Endothelial cell of umbilical vein (primary cell): ENCODE data around the gene CYP4F8. TPM values are rescaled to one million over a fixed set of nuclear protein-coding genes. Genes with fewer than 3 reads are reported as not detected.
"Not testable (repeated sequence)": the region's sequence is repeated elsewhere in the genome, so short reads cannot be mapped to it uniquely, and the experiment has no call there.

Source experiments
- BruUV-seq: library from RNA; stranded (reverse); fragments of 400-500 nt; replicated peaks from 2 replicates; lab custom pipeline; 2021; lab: Mats Ljungman, UMichigan
- CTCF ChIA-PET: fragments of 300-600, 350-600 bp; sonication (Branson Sonifier 250); formaldehyde crosslinking; loops from one replicate; lab custom pipeline; 2021; ENCODE audit warnings: antibody characterized with exemption, inconsistent platforms; lab: Charles Lee
- POLR2A ChIA-PET: fragments of 300-600, 350-600 bp; sonication (Branson Sonifier 250); formaldehyde crosslinking; loops from one replicate; lab custom pipeline; 2021; ENCODE audit warnings: antibody characterized with exemption, inconsistent platforms; lab: Charles Lee
- DNase-seq: peaks from one replicate; pipeline ENCODE4 v3.0.0-alpha.2; 2011; ENCODE audit warnings: low read depth, low spot score
- FAIRE-seq: peaks from 2 replicates; lab custom pipeline; 2011; peaks lifted over from hg19 to GRCh38; lab: Jason Lieb, UNC
- H2AFZ ChIP-seq: 2 replicates; pipeline ENCODE4 v1.6.0; 2012; ENCODE audit warnings: low read depth, low read length, control low read depth, inconsistent platforms
- H3K27ac ChIP-seq: 2 replicates; pipeline ENCODE4 v1.5.1; 2011; ENCODE audit warnings: low read depth, mild to moderate bottlenecking, control low read depth, low read length, moderate library complexity; ENCODE audit not compliant: insufficient read depth
- H3K27me3 ChIP-seq, 2 experiments: 2 replicates each; pipeline versions ENCODE4 v1.6.0 to v1.6.1; 2011; ENCODE audit warnings: low read length in 2 of 2, mixed read lengths in 1 of 2; ENCODE audit not compliant: control insufficient read depth in 2 of 2, insufficient read depth in 2 of 2
- H3K36me3 ChIP-seq, 2 experiments: 2 replicates in 1 of 2; 3 replicates in 1 of 2; pipeline ENCODE4 v1.5.1; 2011; ENCODE audit warnings: low read length in 2 of 2, mild to moderate bottlenecking in 1 of 2, moderate library complexity in 1 of 2; ENCODE audit not compliant: control insufficient read depth in 2 of 2, insufficient read depth in 2 of 2; ENCODE audit errors: extremely low read depth in 1 of 2
- H3K4me1 ChIP-seq: 3 replicates; pipeline ENCODE4 v1.5.1; 2011; ENCODE audit warnings: mild to moderate bottlenecking, low read length; ENCODE audit not compliant: control insufficient read depth, insufficient read depth; ENCODE audit errors: extremely low read depth
- H3K4me2 ChIP-seq: 2 replicates; pipeline ENCODE4 v1.6.1; 2011; ENCODE audit warnings: low read length, control low read depth, mixed read lengths; ENCODE audit not compliant: insufficient read depth
- H3K4me3 ChIP-seq, 3 experiments: fragments of 200-600 bp in 1 of 3; sonication (generic), shearing (Covaris generic) in 1 of 3; replicated peaks in 1 of 3; 2 replicates each; pipeline ENCODE4 v1.5.1; 2011 to 2016; ENCODE audit warnings: control low read depth in 3 of 3, low read length in 3 of 3, mild to moderate bottlenecking in 2 of 3, inconsistent platforms in 1 of 3, low read depth in 1 of 3, moderate library complexity in 1 of 3; ENCODE audit not compliant: insufficient read depth in 1 of 3
- H3K79me2 ChIP-seq: 2 replicates; pipeline ENCODE4 v1.6.0; 2012; ENCODE audit warnings: low read length, inconsistent platforms; ENCODE audit not compliant: control insufficient read depth, insufficient read depth
- H3K9ac ChIP-seq: replicated peaks from 2 replicates; pipeline ENCODE3; 2011; ENCODE audit warnings: low read length, control low read depth; ENCODE audit not compliant: insufficient read depth; ENCODE audit errors: extremely low read depth
- H3K9me1 ChIP-seq: replicated peaks from 3 replicates; pipeline ENCODE4 v1.6.0; 2011; ENCODE audit warnings: mild to moderate bottlenecking, low read length; ENCODE audit not compliant: control insufficient read depth, insufficient read depth; ENCODE audit errors: extremely low read depth
- H3K9me3 ChIP-seq: replicated peaks from 2 replicates; pipeline ENCODE4 v1.5.1; 2012; ENCODE audit warnings: low read length, inconsistent platforms; ENCODE audit not compliant: control insufficient read depth, insufficient read depth
- H4K20me1 ChIP-seq: replicated peaks from 2 replicates; pipeline ENCODE3; 2011; ENCODE audit warnings: mild to moderate bottlenecking, low read length; ENCODE audit not compliant: control insufficient read depth, insufficient read depth; ENCODE audit errors: extremely low read depth
- CTCF ChIP-seq, 2 donors: IDR thresholded peaks; 1 replicate in 1 of 2; 2 replicates in 1 of 2; pipeline ENCODE4 v1.5.1; 2011; ENCODE audit warnings: low read length in 2 of 2, mild to moderate bottlenecking in 2 of 2, moderate library complexity in 2 of 2, control low read depth in 1 of 2, inconsistent platforms in 1 of 2, low read depth in 1 of 2; ENCODE audit not compliant: insufficient read depth in 1 of 2; ENCODE audit errors: extremely low read depth in 1 of 2
- EZH2 ChIP-seq: IDR thresholded peaks from 2 replicates; pipeline ENCODE4 v1.6.1; 2012; ENCODE audit warnings: borderline replicate concordance, low read depth, mild to moderate bottlenecking, moderate library complexity, low read length, inconsistent platforms; ENCODE audit not compliant: severe bottlenecking
- FOS ChIP-seq: IDR thresholded peaks from 2 replicates; pipeline ENCODE4 v1.6.1; 2011; ENCODE audit warnings: mild to moderate bottlenecking, low read length, moderate library complexity, borderline replicate concordance; ENCODE audit not compliant: insufficient read depth
- GATA2 ChIP-seq: IDR thresholded peaks from 2 replicates; pipeline ENCODE4 v1.7.0; 2011; ENCODE audit warnings: low read depth, mild to moderate bottlenecking, moderate library complexity, mixed read lengths, low read length; ENCODE audit not compliant: insufficient read length, insufficient read depth
- JUN ChIP-seq: IDR thresholded peaks from 2 replicates; pipeline ENCODE4 v1.6.1; 2011; ENCODE audit warnings: borderline replicate concordance, low read depth; ENCODE audit not compliant: insufficient read length, insufficient read depth
- MAX ChIP-seq: IDR thresholded peaks from 2 replicates; pipeline ENCODE4 v1.6.1; 2011; ENCODE audit not compliant: insufficient read depth, insufficient read length
- MYC ChIP-seq: IDR thresholded peaks from one replicate; pipeline ENCODE4 v1.6.1; 2011; ENCODE audit warnings: mild to moderate bottlenecking, low read depth, low read length
- POLR2A ChIP-seq: IDR thresholded peaks from 2 replicates; pipeline ENCODE4 v1.6.1; 2012; ENCODE audit warnings: low read depth, mild to moderate bottlenecking, control low read depth, low read length
- POLR2AphosphoS5 ChIP-seq: IDR thresholded peaks from 2 replicates; pipeline ENCODE4 v1.6.1; 2012; ENCODE audit warnings: low read depth, mild to moderate bottlenecking, control low read depth, low read length, moderate library complexity; ENCODE audit not compliant: insufficient read depth
- dilution Hi-C: fragments of 300-500 bp; cut with MboI; formaldehyde crosslinking; loops from one replicate; pipeline ENCODE4 v1.15.0; 2019; ENCODE audit warnings: low sequenced_read_pairs; ENCODE audit not compliant: extremely low pct_ligation_motif_present
- intact Hi-C: fragments of 100-400 bp; cut with micrococcal nuclease; formaldehyde crosslinking; loops from one replicate; pipeline ENCODE4 v1.10.0; 2022
- polyA plus RNA-seq, 4 experiments: library from polyadenylated mRNA; depleted of rRNA in 3 of 4; stranded (reverse) in 3 of 4; unstranded in 1 of 4; fragments of >200 nt; gene quantifications; 2 replicates each; pipeline versions ENCODE4 v1.2.1 to v1.2.3, GENCODE V29; 2011 to 2012; ENCODE audit warnings: missing spikeins in 1 of 4
- total RNA-seq: library from RNA; stranded (reverse); gene quantifications from 2 replicates; pipeline ENCODE4 v1.2.3, GENCODE V29; 2021

The CYP4F8 gene
- total and polyA plus RNA-seq, 2 donors (not counting 3 experiments of a cell fraction or from before 2014, with no cell fraction given) = not detected

- intact Hi-C loops = no loop called here
- H3K9me3 ChIP-seq = no peaks in the 10 kb centered on the region
- no peaks in the 10 kb centered on the region for H4K20me1 ChIP-seq
- CTCF ChIA-PET = no interaction called here
- H3K9ac ChIP-seq = no peak overlapping the region
- DNase-seq = no peak
- dilution Hi-C loops = no loop called here
- no peak overlapping the region for H2AFZ ChIP-seq
- H3K4me2 ChIP-seq = no peak overlapping the region
- BruUV-seq = no TSS peak
- no peak for FAIRE-seq
- no peaks in the 10 kb centered on the region for H3K9me1 ChIP-seq
- no peak overlapping the region for H3K4me3 ChIP-seq
- no peaks in the 10 kb centered on the region for H3K4me1 ChIP-seq
- TF ChIP-seq FOS (no peak), MYC (no peak), EZH2 (no peak), POLR2A (no peak), POLR2AphosphoS5 (no peak), MAX (no peak), GATA2 (no peak), JUN (no peak), CTCF (IDR thresholded peaks at IDR 0.05; ENCODE audit: extremely low read depth in 1 of 2, insufficient read depth in 1 of 2, low read depth in 1 of 2, low read length in 2 of 2) (no peak)
- H3K79me2 ChIP-seq = no peaks in the 10 kb centered on the region
- H3K27me3 ChIP-seq = no peaks in the 10 kb centered on the region
- H3K27ac ChIP-seq = no peak overlapping the region
- H3K36me3 ChIP-seq = no peaks in the 10 kb centered on the region
- POLR2A ChIA-PET = no interaction called here
Measured at GRCh38 chr19:15649526-15649925, 34.5 kb downstream of the CYP4F8 start.

GRCh38 chr19:15650123-15650522 lies 35.1 kb downstream of the CYP4F8 start:
- H3K79me2 ChIP-seq, H3K36me3 ChIP-seq, dilution Hi-C loops, DNase-seq, H3K9me1 ChIP-seq, H3K4me2 ChIP-seq, BruUV-seq, H3K9ac ChIP-seq, H4K20me1 ChIP-seq, CTCF ChIA-PET, H3K27ac ChIP-seq, H3K4me3 ChIP-seq, H3K9me3 ChIP-seq, POLR2A ChIA-PET, H2AFZ ChIP-seq, FAIRE-seq, H3K27me3 ChIP-seq, H3K4me1 ChIP-seq, intact Hi-C loops: not testable (repeated sequence)
